ENCODE measurements around the gene CHRM1.
"Not testable (repeated sequence)": the region's sequence is repeated elsewhere in the genome, so short reads cannot be mapped to it uniquely, and the experiment has no call there.

CHRM1 gene

GRCh38 chr11:62921201-62921572, at the start of gene CHRM1:
Gene CHRM1 (minus strand): TSS chr11:62921363. CDS start chr11:62911100, 10,263 bp downstream.
- peak; percentile 49 for DNase-seq

GRCh38 chr11:62965574-62965973, 44.4 kb upstream of the CHRM1 start:
- DNase-seq, result no peak

GRCh38 chr11:62962391-62962790, 41.2 kb upstream of the CHRM1 start:
- no peak for DNase-seq

- DNase-seq, result no peak
These were observed 39.9 kb upstream of the CHRM1 start for GRCh38 chr11:62961017-62961570.

- DNase-seq, result no peak
These were observed 38.3 kb upstream of the CHRM1 start for GRCh38 chr11:62959422-62959980.

GRCh38 chr11:62958547-62959421, 37.6 kb upstream of the CHRM1 start:
- DNase-seq, result no peak

- DNase-seq, result no peak
These were observed 36.0 kb upstream of the CHRM1 start for GRCh38 chr11:62957147-62957546.

GRCh38 chr11:62954478-62954877, 33.3 kb upstream of the CHRM1 start:
- no peak for DNase-seq

- no peak for DNase-seq
These were observed 32.6 kb upstream of the CHRM1 start for GRCh38 chr11:62953811-62954210.

- no peak for DNase-seq
These were observed 27.7 kb upstream of the CHRM1 start for GRCh38 chr11:62948765-62949320.

GRCh38 chr11:62945538-62945937, 24.4 kb upstream of the CHRM1 start:
- DNase-seq, result not testable (repeated sequence)

GRCh38 chr11:62937528-62937927, 16.4 kb upstream of the CHRM1 start:
- DNase-seq, result not testable (repeated sequence)

- DNase-seq, result no peak
These were observed 13.3 kb upstream of the CHRM1 start for GRCh38 chr11:62934496-62934785.

- no peak for DNase-seq
These were observed 12.8 kb upstream of the CHRM1 start for GRCh38 chr11:62933750-62934495.

- DNase-seq, result no peak
These were observed 12.1 kb upstream of the CHRM1 start for GRCh38 chr11:62933285-62933684.

- no peak for DNase-seq
These were observed 10.5 kb upstream of the CHRM1 start for GRCh38 chr11:62931499-62932278.

- DNase-seq, result no peak
These were observed 9.5 kb upstream of the CHRM1 start for GRCh38 chr11:62930666-62931065.

- no peak for DNase-seq
These were observed 9.0 kb upstream of the CHRM1 start for GRCh38 chr11:62930157-62930556.

GRCh38 chr11:62928011-62928410, 6.8 kb upstream of the CHRM1 start:
- no peak for DNase-seq

- no peak for DNase-seq
These were observed 5.7 kb upstream of the CHRM1 start for GRCh38 chr11:62926680-62927455.

Measured in COR-L47 (cell line).